HTERT RPE-1 (cell line): ENCODE data around the gene MAGEB4.
"Not testable (repeated sequence)": the region's sequence is repeated elsewhere in the genome, so short reads cannot be mapped to it uniquely, and the experiment has no call there.

ENCODE experiments used
- in situ Hi-C: fragments of 300-500 bp; cut with MboI; formaldehyde crosslinking; loops from 4 replicates; pipeline ENCODE4 v1.14.3; 2020; ENCODE audit warnings: low sequenced_read_pairs

The MAGEB4 gene

DNA sequence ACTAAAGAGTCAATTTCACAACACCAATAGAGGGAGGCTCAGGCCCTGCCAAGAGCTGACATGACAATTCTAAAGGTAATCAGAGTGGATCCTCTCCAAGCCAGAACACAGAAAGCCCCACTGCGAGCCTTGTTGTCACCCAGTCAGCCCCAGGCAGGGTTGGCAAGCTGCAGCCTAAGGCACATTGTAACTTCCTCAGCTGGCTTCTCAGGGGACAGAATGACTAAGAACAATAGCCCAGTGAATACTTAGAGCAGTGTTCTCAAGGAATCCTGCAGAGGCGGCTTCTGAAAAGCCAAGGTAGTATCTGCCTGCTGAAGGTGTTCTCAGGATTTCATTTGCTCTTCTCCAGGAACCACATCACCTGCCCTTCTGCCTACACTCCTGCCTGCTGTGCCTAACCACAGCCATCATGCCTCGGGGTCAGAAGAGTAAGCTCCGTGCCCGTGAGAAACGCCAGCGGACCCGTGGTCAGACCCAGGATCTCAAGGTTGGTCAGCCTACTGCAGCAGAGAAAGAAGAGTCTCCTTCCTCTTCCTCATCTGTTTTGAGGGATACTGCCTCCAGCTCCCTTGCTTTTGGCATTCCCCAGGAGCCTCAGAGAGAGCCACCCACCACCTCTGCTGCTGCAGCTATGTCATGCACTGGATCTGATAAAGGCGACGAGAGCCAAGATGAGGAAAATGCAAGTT lies at the start of gene MAGEB4:
TSS of gene MAGEB4 (plus strand) at position 277 of the 692 bp plus-strand sequence. CDS start at position 413, 136 bp downstream.
- in situ Hi-C loops = no loop called here

DNA sequence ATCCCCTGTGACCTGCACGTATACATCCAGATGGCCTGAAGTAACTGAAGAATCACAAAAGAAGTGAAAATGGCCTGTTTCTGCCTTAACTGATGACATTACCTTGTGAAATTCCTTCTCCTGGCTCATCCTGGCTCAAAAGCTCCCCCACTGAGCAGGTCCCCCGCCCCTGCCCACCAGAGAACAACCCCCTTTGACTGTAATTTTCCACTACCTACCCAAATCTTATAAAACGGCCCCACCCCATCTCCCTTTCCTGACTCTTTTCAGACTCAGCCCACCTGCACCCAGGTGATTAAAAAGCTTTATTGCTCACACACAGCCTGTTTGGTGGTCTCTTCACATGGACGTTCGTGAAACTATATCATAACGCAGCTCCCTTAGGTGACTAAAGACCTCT lies 47.9 kb upstream of the MAGEB4 start:
- in situ Hi-C loops = not testable (repeated sequence)

DNA sequence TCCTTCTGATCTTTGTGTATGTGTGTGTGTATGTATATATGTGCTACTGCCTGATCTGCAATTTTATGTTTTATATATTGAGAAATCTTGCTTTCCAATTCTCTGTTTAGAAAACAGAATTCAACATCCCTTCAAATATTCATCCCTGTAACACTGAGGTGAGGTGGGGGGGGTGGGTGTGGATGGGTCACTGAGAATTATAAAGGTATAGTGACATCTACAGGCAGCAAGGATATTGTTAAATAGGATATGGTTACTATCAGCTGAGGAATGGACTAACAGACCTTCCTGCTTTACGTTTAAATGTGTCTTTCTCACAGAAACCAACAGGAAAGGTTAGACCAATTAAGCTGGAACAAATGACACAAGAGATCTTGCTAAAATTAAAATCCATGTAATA lies 45.5 kb upstream of the MAGEB4 start:
- in situ Hi-C loops = no loop called here

DNA sequence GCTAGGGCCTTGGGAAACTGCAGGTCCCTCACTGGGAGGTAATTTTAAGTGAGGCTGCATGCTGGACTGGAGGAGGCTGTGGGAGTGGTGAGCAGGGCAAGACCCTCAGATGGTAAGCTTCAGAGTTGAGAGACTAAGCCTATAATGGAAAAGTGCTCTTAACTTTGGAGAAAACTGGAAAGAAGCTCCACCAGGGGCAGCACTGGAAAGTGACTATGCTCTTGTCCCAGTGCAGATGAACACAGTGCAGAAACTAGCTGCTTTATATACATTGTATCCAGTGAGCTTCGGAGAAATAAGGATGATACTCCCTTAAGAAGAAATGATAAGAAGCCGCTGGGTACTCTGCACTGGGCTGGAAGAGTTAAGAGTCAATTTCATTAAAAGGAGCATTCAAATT lies 29.6 kb upstream of the MAGEB4 start:
- in situ Hi-C loops = no loop called here

GRCh38 chrX:30215357-30215843 lies 26.4 kb upstream of the MAGEB4 start, which contains the start of gene MAGEB2:
TSS of gene MAGEB2 (plus strand) at chrX:30215563. CDS start at chrX:30218581, 3,018 bp downstream.
- in situ Hi-C loops = no loop called here

DNA sequence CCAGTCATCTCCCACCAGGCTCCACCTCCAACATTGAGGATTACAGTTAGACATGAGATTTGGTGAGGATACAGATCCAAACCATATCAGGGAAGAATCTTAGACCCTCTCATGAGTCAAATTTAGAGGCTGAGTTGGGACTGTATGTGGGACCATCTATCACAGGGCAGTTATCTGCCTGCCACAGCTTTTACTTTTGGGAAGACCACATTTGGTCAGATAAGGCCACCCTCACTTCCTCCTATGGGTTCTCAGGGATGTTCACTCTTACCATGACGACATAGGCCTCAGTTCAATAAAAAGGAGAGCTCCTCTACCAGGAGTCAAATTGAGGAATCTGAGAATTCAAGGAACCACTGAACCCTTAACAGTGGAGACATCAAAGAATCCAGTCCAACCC lies 24.3 kb upstream of the MAGEB4 start:
- in situ Hi-C loops = no loop called here

DNA sequence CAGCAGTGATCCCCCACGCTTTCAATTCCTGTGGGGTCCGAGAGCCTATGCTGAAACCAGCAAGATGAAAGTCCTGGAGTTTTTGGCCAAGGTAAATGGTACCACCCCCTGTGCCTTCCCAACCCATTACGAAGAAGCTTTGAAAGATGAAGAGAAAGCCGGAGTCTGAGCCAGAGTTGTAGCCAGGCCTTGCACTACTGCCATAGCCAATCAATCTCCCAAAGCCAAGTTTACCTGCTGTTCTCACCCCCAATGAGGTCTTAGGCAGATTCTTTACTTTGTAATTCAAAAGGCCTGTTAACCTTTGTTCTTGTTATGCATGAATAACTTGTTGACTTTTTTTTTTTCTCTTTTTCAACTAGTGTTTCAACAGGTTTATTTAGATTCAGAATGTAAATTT lies 22.4 kb upstream of the MAGEB4 start:
- in situ Hi-C loops = no loop called here

DNA sequence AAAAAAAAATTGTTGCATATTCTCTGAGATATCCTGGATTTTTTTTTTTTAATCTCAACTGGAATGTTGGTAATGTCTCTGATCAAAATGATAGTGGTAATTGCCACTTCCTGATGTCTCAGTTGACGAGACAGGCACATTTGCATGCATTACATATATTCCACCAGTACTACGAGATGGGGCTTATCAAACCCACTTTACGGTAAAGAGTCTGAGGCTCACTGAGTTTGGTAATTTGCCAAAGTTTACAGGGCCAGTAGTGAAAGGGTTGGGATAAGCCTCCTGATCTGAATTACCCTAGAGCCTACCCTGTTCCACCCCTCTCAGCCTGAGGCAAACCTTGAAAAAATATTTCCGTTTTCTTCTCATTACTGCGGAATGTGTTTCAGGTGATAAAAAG lies 21.1 kb upstream of the MAGEB4 start:
- in situ Hi-C loops = no loop called here

- in situ Hi-C loops = no loop called here
Measured at GRCh38 chrX:30224536-30224935, 17.3 kb upstream of the MAGEB4 start.

- in situ Hi-C loops = no loop called here
Measured at GRCh38 chrX:30228526-30228925, 13.3 kb upstream of the MAGEB4 start.

GRCh38 chrX:30230395-30230794 lies 11.4 kb upstream of the MAGEB4 start, which contains the start of gene MAGEB3:
TSS of gene MAGEB3 (plus strand) at chrX:30230657. CDS start at chrX:30235925, 5,268 bp downstream.
- in situ Hi-C loops = no loop called here

- in situ Hi-C loops = no loop called here
Measured at GRCh38 chrX:30246769-30247489, 5.1 kb downstream of the MAGEB4 start, which contains the start of gene MAGEB1. TSS of gene MAGEB1 (plus strand) at chrX:30247146. CDS start at chrX:30250494, 3,348 bp downstream.

DNA sequence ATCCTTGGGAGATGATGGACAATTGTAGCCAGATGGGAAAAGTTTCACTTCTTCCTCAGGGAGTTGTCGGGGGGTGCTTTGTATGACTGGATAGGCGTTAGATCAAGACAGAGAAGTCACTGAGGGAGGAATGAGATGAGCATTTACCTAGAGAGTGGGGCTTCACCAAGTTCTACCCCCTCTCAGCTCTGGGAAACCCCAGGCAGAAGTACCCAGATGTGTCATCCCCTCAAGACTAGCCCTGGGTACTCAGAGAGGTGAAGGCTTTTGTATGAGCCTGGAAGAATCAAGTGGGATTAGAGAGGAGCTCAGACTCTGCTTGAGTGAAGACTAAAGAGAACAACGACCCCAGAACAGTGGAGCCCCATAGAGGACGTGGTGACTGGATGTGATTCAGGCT lies 7.1 kb downstream of the MAGEB4 start:
- in situ Hi-C loops = no loop called here

DNA sequence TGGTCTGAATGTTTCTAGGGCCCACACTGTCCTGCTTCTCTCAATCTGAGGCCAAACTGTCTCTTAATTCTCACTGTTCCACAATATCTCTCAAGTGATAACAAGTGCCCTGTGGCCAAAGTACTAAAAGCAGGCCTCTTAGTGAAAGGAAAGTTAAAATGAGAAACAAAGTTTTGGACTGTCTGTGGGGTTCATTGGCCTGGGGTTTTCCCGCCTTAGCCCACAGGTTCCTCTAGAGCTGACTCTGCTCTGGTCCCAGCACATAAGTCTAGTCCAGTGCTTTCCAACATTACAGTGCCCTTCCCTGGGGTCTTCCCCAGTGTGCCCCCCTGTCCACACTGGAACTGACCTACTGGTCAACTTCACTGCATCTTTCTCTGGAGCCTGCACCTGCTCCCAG lies 11.5 kb downstream of the MAGEB4 start:
- in situ Hi-C loops = no loop called here

DNA sequence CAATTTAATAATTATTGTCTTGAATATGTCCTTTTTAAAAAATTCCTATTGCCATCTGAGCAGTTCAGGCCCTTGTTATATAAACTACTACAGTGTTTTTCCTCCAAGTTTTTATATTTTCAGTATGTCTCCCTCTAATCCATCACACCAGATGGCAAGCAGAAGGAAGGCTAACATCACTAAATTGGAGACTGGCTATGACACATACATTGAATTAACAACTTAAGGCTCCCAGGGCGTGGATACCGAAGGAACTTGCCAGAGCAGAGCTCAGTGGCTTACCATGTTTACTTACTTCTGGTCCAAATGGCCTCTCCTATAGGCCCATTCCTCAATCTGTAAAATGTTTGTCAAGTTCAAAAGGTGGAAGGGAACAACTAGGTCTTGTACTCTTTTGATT lies 18.1 kb downstream of the MAGEB4 start:
- in situ Hi-C loops = no loop called here

- in situ Hi-C loops = no loop called here
Measured at GRCh38 chrX:30261012-30261411, 19.2 kb downstream of the MAGEB4 start.

DNA sequence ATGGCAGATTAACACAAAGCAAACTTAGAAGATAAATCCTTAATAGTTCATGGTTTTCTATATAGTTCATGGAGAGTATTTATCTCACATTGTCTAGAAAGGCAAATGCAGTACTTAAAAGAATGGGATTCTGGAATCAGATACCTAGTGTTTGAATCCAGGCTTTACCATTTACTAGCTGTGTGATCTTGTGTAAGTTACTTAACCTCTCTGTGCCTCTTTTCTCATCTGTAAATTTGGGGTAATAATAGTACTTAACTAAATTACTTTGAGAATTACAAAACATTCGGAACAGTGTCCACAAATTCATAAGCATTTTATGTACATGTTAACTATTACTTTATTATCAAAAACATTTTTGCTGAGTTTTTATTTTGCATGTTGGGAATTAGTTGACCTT lies 21.0 kb downstream of the MAGEB4 start:
- in situ Hi-C loops = no loop called here

- in situ Hi-C loops = no loop called here
Measured at GRCh38 chrX:30270639-30271038, 28.8 kb downstream of the MAGEB4 start.

- in situ Hi-C loops = no loop called here
Measured at GRCh38 chrX:30275498-30275897, 33.7 kb downstream of the MAGEB4 start.

DNA sequence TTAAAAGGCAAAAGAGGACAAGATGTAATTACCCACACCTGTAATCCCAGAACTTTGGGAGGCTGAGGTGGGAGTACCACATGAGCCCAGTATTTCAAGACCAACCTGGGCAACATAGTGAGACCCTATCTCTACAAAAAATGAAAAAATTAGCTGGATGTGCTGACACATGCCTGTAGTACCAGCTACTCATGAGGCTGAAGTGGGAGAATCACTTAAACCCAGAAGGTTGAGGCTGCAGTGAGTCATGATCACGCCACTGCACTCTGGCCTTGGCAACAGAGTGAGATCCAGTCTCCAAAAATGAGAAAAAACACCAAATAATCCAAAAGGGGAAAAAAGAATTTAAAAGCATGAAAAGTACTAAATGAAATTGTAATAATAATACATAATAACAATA lies 36.6 kb downstream of the MAGEB4 start:
- in situ Hi-C loops = no loop called here

DNA sequence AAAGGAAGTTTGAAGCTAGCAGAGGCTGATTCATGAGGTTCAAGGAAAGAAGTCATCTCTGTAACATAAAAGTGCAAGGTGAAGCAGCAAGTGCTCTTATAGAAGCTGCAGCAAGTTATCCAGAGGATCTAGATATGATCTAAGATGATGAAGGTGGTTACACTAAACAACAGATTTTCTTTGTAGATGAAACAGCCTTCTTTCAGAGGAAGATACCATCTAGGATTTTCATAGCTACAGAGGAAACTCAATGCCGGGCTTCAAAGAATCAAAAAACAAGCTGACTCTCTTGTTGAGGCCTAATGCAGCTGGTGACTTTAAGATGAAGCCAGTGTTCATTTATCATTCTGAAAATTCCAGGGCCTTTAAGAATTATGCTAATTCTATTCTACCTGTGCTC lies 38.6 kb downstream of the MAGEB4 start:
- in situ Hi-C loops = no loop called here

- in situ Hi-C loops = no loop called here
Measured at GRCh38 chrX:30282527-30282926, 40.7 kb downstream of the MAGEB4 start.
